Body of pancreas (tissue), 4 donors: Measurements from ENCODE around the gene ST6GAL1.

Source experiments
- POLR2A ChIP-seq, 3 donors: fragments of 450-650 bp; IDR thresholded peaks; one replicate each; pipeline ENCODE4 v1.6.1; 2016; ENCODE audit warnings: antibody characterized with exemption in 3 of 3, mild to moderate bottlenecking in 2 of 3
- TF ChIP-seq, protein P1 (sequence below), 7 experiments: fragments of 450-650 bp in 4 of 7; fragments of 200-600 bp in 3 of 7; sonication (generic) in 3 of 7; IDR thresholded peaks; one replicate each; pipeline ENCODE4 v1.5.1; 2016 to 2019; ENCODE audit warnings: antibody characterized with exemption in 7 of 7

DNA sequence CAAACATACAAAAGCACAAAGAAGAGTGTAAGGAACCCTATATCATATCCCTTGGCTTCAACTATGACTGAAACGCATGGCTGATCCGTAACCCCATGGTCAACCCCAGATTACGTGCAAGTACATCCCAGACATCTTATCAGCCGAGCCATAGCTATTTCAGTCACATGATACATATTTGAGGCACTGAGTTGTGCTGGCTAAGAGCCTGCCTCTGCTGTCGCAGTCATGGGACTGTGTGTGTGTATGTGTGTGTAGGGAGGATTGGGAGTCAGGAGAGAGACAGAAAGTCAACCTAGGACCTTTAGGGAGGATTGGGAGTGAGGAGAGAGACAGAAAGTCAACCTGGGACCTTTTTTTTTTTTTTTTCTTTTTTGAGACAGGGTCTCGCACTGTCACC is 8.4 kb downstream of the ST6GAL1 start:
- TF ChIP-seq, protein P1, sequence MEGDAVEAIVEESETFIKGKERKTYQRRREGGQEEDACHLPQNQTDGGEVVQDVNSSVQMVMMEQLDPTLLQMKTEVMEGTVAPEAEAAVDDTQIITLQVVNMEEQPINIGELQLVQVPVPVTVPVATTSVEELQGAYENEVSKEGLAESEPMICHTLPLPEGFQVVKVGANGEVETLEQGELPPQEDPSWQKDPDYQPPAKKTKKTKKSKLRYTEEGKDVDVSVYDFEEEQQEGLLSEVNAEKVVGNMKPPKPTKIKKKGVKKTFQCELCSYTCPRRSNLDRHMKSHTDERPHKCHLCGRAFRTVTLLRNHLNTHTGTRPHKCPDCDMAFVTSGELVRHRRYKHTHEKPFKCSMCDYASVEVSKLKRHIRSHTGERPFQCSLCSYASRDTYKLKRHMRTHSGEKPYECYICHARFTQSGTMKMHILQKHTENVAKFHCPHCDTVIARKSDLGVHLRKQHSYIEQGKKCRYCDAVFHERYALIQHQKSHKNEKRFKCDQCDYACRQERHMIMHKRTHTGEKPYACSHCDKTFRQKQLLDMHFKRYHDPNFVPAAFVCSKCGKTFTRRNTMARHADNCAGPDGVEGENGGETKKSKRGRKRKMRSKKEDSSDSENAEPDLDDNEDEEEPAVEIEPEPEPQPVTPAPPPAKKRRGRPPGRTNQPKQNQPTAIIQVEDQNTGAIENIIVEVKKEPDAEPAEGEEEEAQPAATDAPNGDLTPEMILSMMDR (IDR thresholded peaks at IDR 0.05), result no peak
- TF ChIP-seq POLR2A (IDR thresholded peaks at IDR 0.05), result no peak
